Stimulated activated naive B cell treated with anti-CD40 and anti-IgM and Interleukin-4, amounts not matched to agents 10 μg/mL and 1 μg/mL and 100 μg/mL, for 72 hours (primary cell): Measurements from ENCODE around the gene TMEM207.

Experiments
- ATAC-seq, 2 donors: fragments of 150-1000 bp; cut with Tn5 transposase; replicated peaks; 2 replicates each; pipeline ENCODE4 v1.10.0; 2021; ENCODE audit warnings: moderate library complexity in 1 of 2
- DNase-seq: peaks from one replicate; pipeline ENCODE4 v3.0.0; 2021
- H3K27ac Mint-ChIP-seq: one replicate; pipeline ENCODE4 v1.8.0; 2022; ENCODE audit warnings: mild to moderate bottlenecking, mixed read lengths
- H3K27me3 Mint-ChIP-seq, 2 donors: one replicate each; pipeline ENCODE4 v1.8.0; 2022; ENCODE audit warnings: mixed read lengths in 2 of 2
- H3K36me3 Mint-ChIP-seq, 2 donors: one replicate each; pipeline ENCODE4 v1.8.0; 2022; ENCODE audit warnings: mixed read lengths in 2 of 2, mild to moderate bottlenecking in 1 of 2
- H3K4me1 Mint-ChIP-seq, 2 donors: one replicate each; pipeline ENCODE4 v1.8.0; 2022; ENCODE audit warnings: mixed read lengths in 2 of 2, mild to moderate bottlenecking in 1 of 2
- H3K4me3 Mint-ChIP-seq, 2 donors: one replicate each; pipeline ENCODE4 v1.8.0; 2022; ENCODE audit warnings: mild to moderate bottlenecking in 2 of 2, mixed read lengths in 2 of 2, moderate library complexity in 1 of 2
- H3K9me3 Mint-ChIP-seq, 2 donors: one replicate each; pipeline ENCODE4 v1.8.0; 2022; ENCODE audit warnings: mixed read lengths in 2 of 2, mild to moderate bottlenecking in 1 of 2

Gene TMEM207

GRCh38 chr3:190449801-190450200 lies at the start of gene TMEM207:
TMEM207 (minus strand) TSS chr3:190449901; CDS start chr3:190449809, 92 bp downstream.
- Mint-ChIP-seq H3K27me3 (peaks cover 0 to 8% of the 10 kb centered on the region in 2 donors), H3K9me3 (no peaks in the 10 kb centered on the region), H3K4me1 (no peaks in the 10 kb centered on the region), H3K4me3 (no peak within 1 kb of the TSS), H3K36me3 (no peaks in the 10 kb centered on the region), H3K27ac (no peak within 1 kb of the TSS)
- no peak for DNase-seq
- no peak for ATAC-seq

- no peak for DNase-seq
- peaks cover 28 to 29% of the 10 kb centered on the region in 2 donors for H3K27me3 Mint-ChIP-seq
- no peak overlapping the region for H3K4me3 Mint-ChIP-seq
- H3K27ac Mint-ChIP-seq, result no peak overlapping the region
- ATAC-seq, result no peak
- H3K9me3 Mint-ChIP-seq, result no peaks in the 10 kb centered on the region
- no peaks in the 10 kb centered on the region for H3K36me3 Mint-ChIP-seq
- H3K4me1 Mint-ChIP-seq, result peaks cover 0 to 6% of the 10 kb centered on the region in 2 donors
Observed at GRCh38 chr3:190499122-190499521, 49.4 kb upstream of the TMEM207 start.

- Mint-ChIP-seq H3K27ac (no peak overlapping the region), H3K36me3 (no peaks in the 10 kb centered on the region), H3K9me3 (no peaks in the 10 kb centered on the region), H3K4me3 (no peak overlapping the region), H3K4me1 (peaks cover 0 to 6% of the 10 kb centered on the region in 2 donors), H3K27me3 (peaks cover 28 to 29% of the 10 kb centered on the region in 2 donors)
- DNase-seq, result no peak
- ATAC-seq, result no peak
Observed at GRCh38 chr3:190498293-190498692, 48.6 kb upstream of the TMEM207 start.

- DNase-seq (no peak), ATAC-seq (no peak)
- Mint-ChIP-seq H3K27ac (no peak overlapping the region), H3K27me3 (peaks cover 29 to 34% of the 10 kb centered on the region in 2 donors), H3K36me3 (no peaks in the 10 kb centered on the region), H3K4me3 (no peak overlapping the region), H3K4me1 (peaks cover 0 to 2% of the 10 kb centered on the region in 2 donors), H3K9me3 (peaks cover 0 to 2% of the 10 kb centered on the region in 2 donors)
Observed at GRCh38 chr3:190497811-190498210, 48.1 kb upstream of the TMEM207 start.

- Mint-ChIP-seq H3K9me3 (peaks cover 0 to 2% of the 10 kb centered on the region in 2 donors), H3K4me1 (peaks cover under 1 to 9% of the 10 kb centered on the region in 2 donors), H3K4me3 (no peak overlapping the region), H3K27me3 (peaks cover 28 to 35% of the 10 kb centered on the region in 2 donors), H3K27ac (no peak overlapping the region), H3K36me3 (no peaks in the 10 kb centered on the region)
- DNase-seq (no peak), ATAC-seq (no peak)
Observed at GRCh38 chr3:190496859-190497258, 47.2 kb upstream of the TMEM207 start.

- no peak overlapping the region for H3K4me3 Mint-ChIP-seq
- peaks cover 0 to 2% of the 10 kb centered on the region in 2 donors for H3K9me3 Mint-ChIP-seq
- no peak overlapping the region for H3K27ac Mint-ChIP-seq
- no peaks in the 10 kb centered on the region for H3K36me3 Mint-ChIP-seq
- peaks cover 4 to 17% of the 10 kb centered on the region in 2 donors for H3K4me1 Mint-ChIP-seq
- ATAC-seq, result peak; percentile 46 to 64
- H3K27me3 Mint-ChIP-seq, result peaks cover 32 to 36% of the 10 kb centered on the region in 2 donors
- DNase-seq, result no peak
Observed at GRCh38 chr3:190495796-190496195, 46.1 kb upstream of the TMEM207 start.

- Mint-ChIP-seq H3K36me3 (no peaks in the 10 kb centered on the region), H3K4me3 (no peak overlapping the region), H3K9me3 (peaks cover 0 to 2% of the 10 kb centered on the region in 2 donors), H3K4me1 (peaks cover 4 to 17% of the 10 kb centered on the region in 2 donors), H3K27ac (no peak overlapping the region), H3K27me3 (peaks cover 28 to 33% of the 10 kb centered on the region in 2 donors)
- no peak for DNase-seq
- no peak for ATAC-seq
Observed at GRCh38 chr3:190495354-190495753, 45.7 kb upstream of the TMEM207 start.

- Mint-ChIP-seq H3K4me3 (no peak overlapping the region), H3K36me3 (no peaks in the 10 kb centered on the region), H3K27ac (no peak overlapping the region), H3K4me1 (peaks cover 4 to 17% of the 10 kb centered on the region in 2 donors), H3K9me3 (peaks cover 0 to 2% of the 10 kb centered on the region in 2 donors), H3K27me3 (peaks cover 28 to 33% of the 10 kb centered on the region in 2 donors)
- DNase-seq (no peak), ATAC-seq (no peak)
Observed at GRCh38 chr3:190494907-190495306, 45.2 kb upstream of the TMEM207 start.

GRCh38 chr3:190492966-190493365 lies 43.3 kb upstream of the TMEM207 start:
- peaks cover 4 to 17% of the 10 kb centered on the region in 2 donors for H3K4me1 Mint-ChIP-seq
- ATAC-seq, result no peak
- H3K36me3 Mint-ChIP-seq, result no peaks in the 10 kb centered on the region
- DNase-seq, result no peak
- peaks cover 0 to 2% of the 10 kb centered on the region in 2 donors for H3K9me3 Mint-ChIP-seq
- peaks cover 37 to 43% of the 10 kb centered on the region in 2 donors for H3K27me3 Mint-ChIP-seq
- H3K4me3 Mint-ChIP-seq, result no peak overlapping the region
- H3K27ac Mint-ChIP-seq, result no peak overlapping the region

- Mint-ChIP-seq H3K27me3 (peaks cover 37 to 49% of the 10 kb centered on the region in 2 donors), H3K4me1 (peaks cover 4 to 17% of the 10 kb centered on the region in 2 donors), H3K27ac (no peak overlapping the region), H3K36me3 (no peaks in the 10 kb centered on the region), H3K9me3 (peaks cover 0 to 2% of the 10 kb centered on the region in 2 donors), H3K4me3 (no peak overlapping the region)
- ATAC-seq, result no peak
- DNase-seq, result no peak
Observed at GRCh38 chr3:190492129-190492528, 42.4 kb upstream of the TMEM207 start.

- Mint-ChIP-seq H3K4me3 (no peak overlapping the region), H3K4me1 (peaks cover 4 to 17% of the 10 kb centered on the region in 2 donors), H3K9me3 (peaks cover 0 to 2% of the 10 kb centered on the region in 2 donors), H3K27ac (no peak overlapping the region), H3K36me3 (no peaks in the 10 kb centered on the region), H3K27me3 (peaks cover 34 to 50% of the 10 kb centered on the region in 2 donors)
- no peak for DNase-seq
- ATAC-seq, result peak; percentile 81
Observed at GRCh38 chr3:190491533-190492054, 41.9 kb upstream of the TMEM207 start.

GRCh38 chr3:190486908-190487607 lies 37.4 kb upstream of the TMEM207 start:
- Mint-ChIP-seq H3K4me1 (peaks cover 4 to 10% of the 10 kb centered on the region in 2 donors), H3K4me3 (no peak overlapping the region), H3K27me3 (peaks cover 18 to 38% of the 10 kb centered on the region in 2 donors), H3K27ac (no peak overlapping the region), H3K36me3 (no peaks in the 10 kb centered on the region), H3K9me3 (no peaks in the 10 kb centered on the region)
- ATAC-seq, result no peak
- no peak for DNase-seq

GRCh38 chr3:190486533-190486864 lies 36.8 kb upstream of the TMEM207 start:
- Mint-ChIP-seq H3K4me1 (peaks cover under 1 to 5% of the 10 kb centered on the region in 2 donors), H3K36me3 (no peaks in the 10 kb centered on the region), H3K4me3 (no peak overlapping the region), H3K27ac (no peak overlapping the region), H3K9me3 (no peaks in the 10 kb centered on the region), H3K27me3 (peaks cover 18 to 37% of the 10 kb centered on the region in 2 donors)
- DNase-seq, result no peak
- ATAC-seq, result no peak

GRCh38 chr3:190485830-190486532 lies 36.3 kb upstream of the TMEM207 start:
- H3K36me3 Mint-ChIP-seq, result no peaks in the 10 kb centered on the region
- H3K9me3 Mint-ChIP-seq, result no peaks in the 10 kb centered on the region
- peaks cover 14 to 32% of the 10 kb centered on the region in 2 donors for H3K27me3 Mint-ChIP-seq
- H3K27ac Mint-ChIP-seq, result no peak overlapping the region
- H3K4me1 Mint-ChIP-seq, result no peaks in the 10 kb centered on the region
- no peak overlapping the region for H3K4me3 Mint-ChIP-seq
- DNase-seq (no peak), ATAC-seq (no peak)
